Endothelial cell of umbilical vein (primary cell): ENCODE results near the gene CRYL1. TPM values are rescaled to one million over a fixed set of nuclear protein-coding genes. Genes with fewer than 3 reads are reported as not detected.

ENCODE experiments used
- BruUV-seq: library from RNA; stranded (reverse); fragments of 400-500 nt; replicated peaks from 2 replicates; lab custom pipeline; 2021; lab: Mats Ljungman, UMichigan
- CTCF ChIA-PET: fragments of 300-600, 350-600 bp; sonication (Branson Sonifier 250); formaldehyde crosslinking; loops from one replicate; lab custom pipeline; 2021; ENCODE audit warnings: antibody characterized with exemption, inconsistent platforms; lab: Charles Lee
- POLR2A ChIA-PET: fragments of 300-600, 350-600 bp; sonication (Branson Sonifier 250); formaldehyde crosslinking; loops from one replicate; lab custom pipeline; 2021; ENCODE audit warnings: antibody characterized with exemption, inconsistent platforms; lab: Charles Lee
- DNase-seq: peaks from one replicate; pipeline ENCODE4 v3.0.0-alpha.2; 2011; ENCODE audit warnings: low read depth, low spot score
- FAIRE-seq: peaks from 2 replicates; lab custom pipeline; 2011; peaks lifted over from hg19 to GRCh38; lab: Jason Lieb, UNC
- H2AFZ ChIP-seq: 2 replicates; pipeline ENCODE4 v1.6.0; 2012; ENCODE audit warnings: low read depth, low read length, control low read depth, inconsistent platforms
- H3K27ac ChIP-seq: 2 replicates; pipeline ENCODE4 v1.5.1; 2011; ENCODE audit warnings: low read depth, mild to moderate bottlenecking, control low read depth, low read length, moderate library complexity; ENCODE audit not compliant: insufficient read depth
- H3K27me3 ChIP-seq, 2 experiments: 2 replicates each; pipeline versions ENCODE4 v1.6.0 to v1.6.1; 2011; ENCODE audit warnings: low read length in 2 of 2, mixed read lengths in 1 of 2; ENCODE audit not compliant: control insufficient read depth in 2 of 2, insufficient read depth in 2 of 2
- H3K36me3 ChIP-seq, 2 experiments: 2 replicates in 1 of 2; 3 replicates in 1 of 2; pipeline ENCODE4 v1.5.1; 2011; ENCODE audit warnings: low read length in 2 of 2, mild to moderate bottlenecking in 1 of 2, moderate library complexity in 1 of 2; ENCODE audit not compliant: control insufficient read depth in 2 of 2, insufficient read depth in 2 of 2; ENCODE audit errors: extremely low read depth in 1 of 2
- H3K4me1 ChIP-seq: 3 replicates; pipeline ENCODE4 v1.5.1; 2011; ENCODE audit warnings: mild to moderate bottlenecking, low read length; ENCODE audit not compliant: control insufficient read depth, insufficient read depth; ENCODE audit errors: extremely low read depth
- H3K4me2 ChIP-seq: 2 replicates; pipeline ENCODE4 v1.6.1; 2011; ENCODE audit warnings: low read length, control low read depth, mixed read lengths; ENCODE audit not compliant: insufficient read depth
- H3K4me3 ChIP-seq, 3 experiments: fragments of 200-600 bp in 1 of 3; sonication (generic), shearing (Covaris generic) in 1 of 3; replicated peaks in 1 of 3; 2 replicates each; pipeline ENCODE4 v1.5.1; 2011 to 2016; ENCODE audit warnings: control low read depth in 3 of 3, low read length in 3 of 3, mild to moderate bottlenecking in 2 of 3, inconsistent platforms in 1 of 3, low read depth in 1 of 3, moderate library complexity in 1 of 3; ENCODE audit not compliant: insufficient read depth in 1 of 3
- H3K79me2 ChIP-seq: 2 replicates; pipeline ENCODE4 v1.6.0; 2012; ENCODE audit warnings: low read length, inconsistent platforms; ENCODE audit not compliant: control insufficient read depth, insufficient read depth
- H3K9ac ChIP-seq: replicated peaks from 2 replicates; pipeline ENCODE3; 2011; ENCODE audit warnings: low read length, control low read depth; ENCODE audit not compliant: insufficient read depth; ENCODE audit errors: extremely low read depth
- H3K9me1 ChIP-seq: replicated peaks from 3 replicates; pipeline ENCODE4 v1.6.0; 2011; ENCODE audit warnings: mild to moderate bottlenecking, low read length; ENCODE audit not compliant: control insufficient read depth, insufficient read depth; ENCODE audit errors: extremely low read depth
- H3K9me3 ChIP-seq: replicated peaks from 2 replicates; pipeline ENCODE4 v1.5.1; 2012; ENCODE audit warnings: low read length, inconsistent platforms; ENCODE audit not compliant: control insufficient read depth, insufficient read depth
- H4K20me1 ChIP-seq: replicated peaks from 2 replicates; pipeline ENCODE3; 2011; ENCODE audit warnings: mild to moderate bottlenecking, low read length; ENCODE audit not compliant: control insufficient read depth, insufficient read depth; ENCODE audit errors: extremely low read depth
- EZH2 ChIP-seq: IDR thresholded peaks from 2 replicates; pipeline ENCODE4 v1.6.1; 2012; ENCODE audit warnings: borderline replicate concordance, low read depth, mild to moderate bottlenecking, moderate library complexity, low read length, inconsistent platforms; ENCODE audit not compliant: severe bottlenecking
- JUN ChIP-seq: IDR thresholded peaks from 2 replicates; pipeline ENCODE4 v1.6.1; 2011; ENCODE audit warnings: borderline replicate concordance, low read depth; ENCODE audit not compliant: insufficient read length, insufficient read depth
- MAX ChIP-seq: IDR thresholded peaks from 2 replicates; pipeline ENCODE4 v1.6.1; 2011; ENCODE audit not compliant: insufficient read depth, insufficient read length
- POLR2A ChIP-seq: IDR thresholded peaks from 2 replicates; pipeline ENCODE4 v1.6.1; 2012; ENCODE audit warnings: low read depth, mild to moderate bottlenecking, control low read depth, low read length
- dilution Hi-C: fragments of 300-500 bp; cut with MboI; formaldehyde crosslinking; loops from one replicate; pipeline ENCODE4 v1.15.0; 2019; ENCODE audit warnings: low sequenced_read_pairs; ENCODE audit not compliant: extremely low pct_ligation_motif_present
- intact Hi-C: fragments of 100-400 bp; cut with micrococcal nuclease; formaldehyde crosslinking; loops from one replicate; pipeline ENCODE4 v1.10.0; 2022
- polyA plus RNA-seq, 4 experiments: library from polyadenylated mRNA; depleted of rRNA in 3 of 4; stranded (reverse) in 3 of 4; unstranded in 1 of 4; fragments of >200 nt; gene quantifications; 2 replicates each; pipeline versions ENCODE4 v1.2.1 to v1.2.3, GENCODE V29; 2011 to 2012; ENCODE audit warnings: missing spikeins in 1 of 4
- total RNA-seq: library from RNA; stranded (reverse); gene quantifications from 2 replicates; pipeline ENCODE4 v1.2.3, GENCODE V29; 2021
- TF ChIP-seq, protein P1 (sequence below), 2 donors: IDR thresholded peaks; 1 replicate in 1 of 2; 2 replicates in 1 of 2; pipeline ENCODE4 v1.5.1; 2011; ENCODE audit warnings: low read length in 2 of 2, mild to moderate bottlenecking in 2 of 2, moderate library complexity in 2 of 2, control low read depth in 1 of 2, inconsistent platforms in 1 of 2, low read depth in 1 of 2; ENCODE audit not compliant: insufficient read depth in 1 of 2; ENCODE audit errors: extremely low read depth in 1 of 2

The CRYL1 gene
- total and polyA plus RNA-seq, 2 donors (not counting 3 experiments of a cell fraction or from before 2014, with no cell fraction given), result 13.9 to 39.0 TPM

GRCh38 chr13:20491926-20492435 lies 33.7 kb downstream of the CRYL1 start:
- no peaks in the 10 kb centered on the region for H3K79me2 ChIP-seq
- H4K20me1 ChIP-seq, result no peaks in the 10 kb centered on the region
- H3K36me3 ChIP-seq, result peaks cover 0 to 1% of the 10 kb centered on the region in 2 experiments
- FAIRE-seq, result no peak
- H2AFZ ChIP-seq, result no peak overlapping the region
- no peak overlapping the region for H3K4me2 ChIP-seq
- no peak for DNase-seq
- no peak overlapping the region for H3K9ac ChIP-seq
- POLR2A ChIA-PET, result no interaction called here
- no peak overlapping the region for H3K4me3 ChIP-seq
- H3K9me3 ChIP-seq, result no peaks in the 10 kb centered on the region
- peaks cover 4% of the 10 kb centered on the region for H3K4me1 ChIP-seq
- no peak overlapping the region for H3K27ac ChIP-seq
- no peaks in the 10 kb centered on the region for H3K9me1 ChIP-seq
- TF ChIP-seq, protein P1, sequence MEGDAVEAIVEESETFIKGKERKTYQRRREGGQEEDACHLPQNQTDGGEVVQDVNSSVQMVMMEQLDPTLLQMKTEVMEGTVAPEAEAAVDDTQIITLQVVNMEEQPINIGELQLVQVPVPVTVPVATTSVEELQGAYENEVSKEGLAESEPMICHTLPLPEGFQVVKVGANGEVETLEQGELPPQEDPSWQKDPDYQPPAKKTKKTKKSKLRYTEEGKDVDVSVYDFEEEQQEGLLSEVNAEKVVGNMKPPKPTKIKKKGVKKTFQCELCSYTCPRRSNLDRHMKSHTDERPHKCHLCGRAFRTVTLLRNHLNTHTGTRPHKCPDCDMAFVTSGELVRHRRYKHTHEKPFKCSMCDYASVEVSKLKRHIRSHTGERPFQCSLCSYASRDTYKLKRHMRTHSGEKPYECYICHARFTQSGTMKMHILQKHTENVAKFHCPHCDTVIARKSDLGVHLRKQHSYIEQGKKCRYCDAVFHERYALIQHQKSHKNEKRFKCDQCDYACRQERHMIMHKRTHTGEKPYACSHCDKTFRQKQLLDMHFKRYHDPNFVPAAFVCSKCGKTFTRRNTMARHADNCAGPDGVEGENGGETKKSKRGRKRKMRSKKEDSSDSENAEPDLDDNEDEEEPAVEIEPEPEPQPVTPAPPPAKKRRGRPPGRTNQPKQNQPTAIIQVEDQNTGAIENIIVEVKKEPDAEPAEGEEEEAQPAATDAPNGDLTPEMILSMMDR (IDR thresholded peaks at IDR 0.05; ENCODE audit: extremely low read depth in 1 of 2, insufficient read depth in 1 of 2, low read depth in 1 of 2, low read length in 2 of 2), result no peak
- no peak for TF ChIP-seq POLR2A
- dilution Hi-C loops (no loop called here), intact Hi-C loops (loop anchor here (10.0 kb wide), 1 partner anchor 983 kb away; no protein-coding TSS in a partner anchor)
- H3K27me3 ChIP-seq, result no peaks in the 10 kb centered on the region
- no TSS peak for BruUV-seq
- CTCF ChIA-PET, result interaction anchor here (0.8 to 11.1 kb wide), 19 partner anchors 8 to 432 kb away, joined by 3 to 239 read pairs (median 5); partner anchors contain the start of gene XPO4

DNA sequence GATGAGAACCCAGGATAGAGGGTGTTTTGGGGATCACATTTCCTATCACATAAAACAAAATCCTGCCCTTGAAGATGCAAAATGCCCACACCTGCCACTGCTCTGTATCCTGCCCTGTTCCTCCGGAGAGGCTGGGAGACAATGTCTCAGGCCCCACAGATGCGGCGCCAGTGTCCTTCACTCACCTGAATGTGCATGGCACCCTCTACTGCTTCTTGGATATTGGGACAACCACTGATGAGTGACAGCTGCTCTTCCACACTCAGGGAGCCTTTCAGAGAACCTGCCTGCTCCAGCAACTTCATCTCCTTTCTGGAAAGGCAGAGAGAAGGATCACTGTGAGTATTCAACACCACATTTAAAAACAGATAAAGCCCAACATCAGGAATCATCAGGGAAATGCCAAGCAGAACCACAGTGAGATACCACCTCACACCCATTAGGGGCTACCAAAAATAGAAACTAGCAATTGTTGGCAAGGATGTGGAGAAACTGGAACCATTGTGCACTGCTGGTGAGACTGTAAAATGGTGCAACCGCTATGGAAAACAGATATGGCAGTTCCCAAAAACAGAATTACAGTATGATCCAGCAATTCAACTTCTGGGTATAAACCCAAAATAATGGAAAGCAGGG lies 36.4 kb downstream of the CRYL1 start:
- BruUV-seq, result no TSS peak
- Histone ChIP-seq H2AFZ (no peak overlapping the region), H3K27ac (no peak overlapping the region), H3K27me3 (no peaks in the 10 kb centered on the region), H3K9me3 (no peaks in the 10 kb centered on the region), H4K20me1 (no peaks in the 10 kb centered on the region), H3K4me3 (no peak overlapping the region), H3K79me2 (no peaks in the 10 kb centered on the region), H3K36me3 (peaks cover 0 to 1% of the 10 kb centered on the region in 2 experiments), H3K4me1 (no peaks in the 10 kb centered on the region), H3K9ac (no peak overlapping the region), H3K4me2 (no peak overlapping the region), H3K9me1 (no peaks in the 10 kb centered on the region)
- TF ChIP-seq MAX (no peak), EZH2 (no peak), JUN (no peak)
- TF ChIP-seq, protein P1 (IDR thresholded peaks at IDR 0.05; ENCODE audit: extremely low read depth in 1 of 2, insufficient read depth in 1 of 2, low read depth in 1 of 2, low read length in 2 of 2), result no peak
- dilution Hi-C loops, result no loop called here
- ChIA-PET CTCF (interaction anchor here (0.5 to 11.1 kb wide), 6 partner anchors 215 to 435 kb away, joined by 3 to 239 read pairs (median 5); partner anchors contain the start of gene IL17D), POLR2A (no interaction called here)
- intact Hi-C loops, result loop anchor here (1.0 kb wide), 2 partner anchors 292 to 307 kb away; no protein-coding TSS in a partner anchor
- DNase-seq, result no peak
- no peak for FAIRE-seq
